ENCODE results near the gene KIDINS220.

The KIDINS220 gene

GRCh38 chr2:8806885-8807704, 30.3 kb downstream of the KIDINS220 start:
- Histone ChIP-seq H3K4me3 (ENCODE audit: low read depth, low read length) (no peak overlapping the region), H3K27me3 (no peaks in the 10 kb centered on the region), H3K36me3 (peaks cover 54% of the 10 kb centered on the region), H3K9me3 (no peaks in the 10 kb centered on the region), H3K4me1 (peaks cover 7% of the 10 kb centered on the region)
- no peak for DNase-seq
- no peak for TF ChIP-seq CTCF (IDR thresholded peaks at IDR 0.05; ENCODE audit: low read depth, low read length)

- no peak for DNase-seq
- Histone ChIP-seq H3K27me3 (no peaks in the 10 kb centered on the region), H3K4me3 (ENCODE audit: low read depth, low read length) (no peak overlapping the region), H3K4me1 (peaks cover 7% of the 10 kb centered on the region), H3K36me3 (peaks cover 48% of the 10 kb centered on the region), H3K9me3 (no peaks in the 10 kb centered on the region)
- no peak for TF ChIP-seq CTCF (IDR thresholded peaks at IDR 0.05; ENCODE audit: low read depth, low read length)
Observed at GRCh38 chr2:8805278-8806210, 31.9 kb downstream of the KIDINS220 start.

- no peak for DNase-seq
- H3K4me1 ChIP-seq: peaks cover 7% of the 10 kb centered on the region
- H3K9me3 ChIP-seq: no peaks in the 10 kb centered on the region
- no peak for TF ChIP-seq CTCF (IDR thresholded peaks at IDR 0.05; ENCODE audit: low read depth, low read length)
- H3K27me3 ChIP-seq: no peaks in the 10 kb centered on the region
- no peak overlapping the region for H3K4me3 ChIP-seq (ENCODE audit: low read depth, low read length)
- H3K36me3 ChIP-seq: peaks cover 40% of the 10 kb centered on the region
Observed at GRCh38 chr2:8803658-8804379, 33.6 kb downstream of the KIDINS220 start.

- no peak overlapping the region for H3K4me3 ChIP-seq (ENCODE audit: low read depth, low read length)
- TF ChIP-seq CTCF (IDR thresholded peaks at IDR 0.05; ENCODE audit: low read depth, low read length): no peak
- peaks cover 34% of the 10 kb centered on the region for H3K36me3 ChIP-seq
- no peaks in the 10 kb centered on the region for H3K27me3 ChIP-seq
- H3K9me3 ChIP-seq: no peaks in the 10 kb centered on the region
- DNase-seq: no peak
- peaks cover 7% of the 10 kb centered on the region for H3K4me1 ChIP-seq
Observed at GRCh38 chr2:8802741-8803140, 34.7 kb downstream of the KIDINS220 start.

GRCh38 chr2:8800821-8801220, 36.6 kb downstream of the KIDINS220 start:
- no peak for DNase-seq
- Histone ChIP-seq H3K9me3 (no peaks in the 10 kb centered on the region), H3K27me3 (no peaks in the 10 kb centered on the region), H3K4me1 (peaks cover 7% of the 10 kb centered on the region), H3K4me3 (ENCODE audit: low read depth, low read length) (no peak overlapping the region), H3K36me3 (peaks cover 34% of the 10 kb centered on the region)
- TF ChIP-seq CTCF (IDR thresholded peaks at IDR 0.05; ENCODE audit: low read depth, low read length): no peak

Data from BE2C (cell line).